ENCODE data around the gene LDLRAD1.

DNA sequence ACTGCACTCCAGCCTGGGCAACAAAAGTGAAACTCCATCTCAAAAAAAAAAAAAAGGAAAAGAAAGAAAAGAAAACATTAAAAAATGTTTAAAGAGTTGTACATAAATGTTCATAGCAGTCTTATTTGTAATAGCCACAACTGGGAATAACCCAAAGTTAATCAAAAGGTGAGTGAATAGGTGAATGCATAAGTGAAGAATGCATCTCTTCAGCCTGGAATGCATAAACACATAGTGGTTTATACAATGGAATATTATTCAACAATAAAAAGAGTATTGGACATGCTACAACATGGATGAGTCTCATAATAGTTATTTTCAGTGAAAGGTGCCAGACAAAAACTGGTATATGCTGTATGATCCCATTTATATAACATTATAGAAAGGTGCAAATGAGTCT is 18.1 kb downstream of the LDLRAD1 start:
- TF ChIP-seq ARNTL (CRISPR knock-in tag; IDR thresholded peaks at IDR 0.05; ENCODE audit: borderline replicate concordance, low read depth), result no peak
- TF ChIP-seq RARB (CRISPR knock-in tag; IDR thresholded peaks at IDR 0.05), result no peak
- TF ChIP-seq, protein P1, sequence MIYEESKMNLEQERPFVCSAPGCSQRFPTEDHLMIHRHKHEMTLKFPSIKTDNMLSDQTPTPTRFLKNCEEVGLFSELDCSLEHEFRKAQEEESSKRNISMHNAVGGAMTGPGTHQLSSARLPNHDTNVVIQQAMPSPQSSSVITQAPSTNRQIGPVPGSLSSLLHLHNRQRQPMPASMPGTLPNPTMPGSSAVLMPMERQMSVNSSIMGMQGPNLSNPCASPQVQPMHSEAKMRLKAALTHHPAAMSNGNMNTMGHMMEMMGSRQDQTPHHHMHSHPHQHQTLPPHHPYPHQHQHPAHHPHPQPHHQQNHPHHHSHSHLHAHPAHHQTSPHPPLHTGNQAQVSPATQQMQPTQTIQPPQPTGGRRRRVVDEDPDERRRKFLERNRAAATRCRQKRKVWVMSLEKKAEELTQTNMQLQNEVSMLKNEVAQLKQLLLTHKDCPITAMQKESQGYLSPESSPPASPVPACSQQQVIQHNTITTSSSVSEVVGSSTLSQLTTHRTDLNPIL (CRISPR knock-in tag; IDR thresholded peaks at IDR 0.05; ENCODE audit: low read depth), result no peak
- no peak for TF ChIP-seq TOX (CRISPR knock-in tag; IDR thresholded peaks at IDR 0.05; ENCODE audit: borderline replicate concordance)
